ENCODE data around the gene SLC66A3.
"Not testable (repeated sequence)": the region's sequence is repeated elsewhere in the genome, so short reads cannot be mapped to it uniquely, and the experiment has no call there.

Gene SLC66A3

DNA sequence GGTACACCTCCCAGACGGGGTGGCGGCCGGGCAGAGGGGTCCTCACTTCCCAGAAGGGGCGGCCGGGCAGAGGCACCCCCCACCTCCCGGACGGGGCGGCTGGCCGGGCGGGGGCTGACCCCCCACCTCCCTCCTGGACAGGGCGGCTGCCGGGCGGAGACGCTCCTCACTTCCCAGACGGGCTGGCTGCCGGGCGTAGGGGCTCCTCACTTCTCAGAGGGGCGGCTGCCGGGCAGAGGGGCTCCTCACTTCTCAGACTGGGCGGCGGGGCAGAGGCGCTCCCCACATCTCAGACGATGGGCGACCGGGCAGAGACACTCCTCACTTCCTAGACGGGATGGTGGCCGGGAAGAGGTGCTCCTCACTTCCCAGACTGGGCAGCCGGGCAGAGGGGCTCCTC, 9.8 kb downstream of the SLC66A3 start:
- not testable (repeated sequence) for DNase-seq

DNA sequence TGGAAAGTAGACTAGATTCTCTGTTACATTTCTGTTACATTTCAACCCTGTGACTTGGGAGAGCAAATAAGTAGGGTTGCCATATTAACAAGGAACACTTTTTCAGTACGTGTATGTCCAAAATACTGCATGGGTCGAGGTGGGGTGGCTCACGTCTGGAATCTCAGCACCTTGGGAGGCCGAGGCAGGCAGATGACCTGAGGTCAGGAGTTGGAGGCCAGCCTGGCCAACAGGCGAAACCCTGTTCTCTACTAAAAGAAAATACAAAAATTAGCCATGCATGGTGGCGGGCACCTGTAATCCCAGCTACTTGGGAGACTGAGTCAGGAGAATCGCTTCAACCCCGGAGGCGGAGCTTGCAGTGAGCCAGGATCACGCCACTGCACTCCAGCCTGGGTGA, 11.2 kb downstream of the SLC66A3 start:
- no peak for DNase-seq

DNA sequence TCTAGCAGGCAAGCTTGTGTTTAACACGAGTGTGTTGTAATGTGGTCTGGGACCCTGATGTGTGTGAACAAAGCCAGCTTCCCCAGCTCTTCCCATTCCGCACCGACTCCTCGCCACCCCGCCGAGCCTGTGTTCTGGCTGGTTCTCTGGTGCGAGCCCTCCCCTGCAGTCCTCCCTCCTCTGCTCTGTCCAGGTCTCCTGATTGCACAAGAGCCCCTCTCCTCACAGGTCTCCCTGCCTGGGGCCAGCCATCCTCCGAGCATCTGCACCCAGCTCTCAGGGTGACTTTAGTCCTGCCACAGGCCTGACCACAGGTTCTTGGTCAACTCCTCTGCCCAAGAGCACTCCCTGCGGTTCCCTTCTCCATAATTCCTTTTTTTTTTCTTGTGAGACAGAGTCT, 13.2 kb downstream of the SLC66A3 start:
- DNase-seq = no peak

DNA sequence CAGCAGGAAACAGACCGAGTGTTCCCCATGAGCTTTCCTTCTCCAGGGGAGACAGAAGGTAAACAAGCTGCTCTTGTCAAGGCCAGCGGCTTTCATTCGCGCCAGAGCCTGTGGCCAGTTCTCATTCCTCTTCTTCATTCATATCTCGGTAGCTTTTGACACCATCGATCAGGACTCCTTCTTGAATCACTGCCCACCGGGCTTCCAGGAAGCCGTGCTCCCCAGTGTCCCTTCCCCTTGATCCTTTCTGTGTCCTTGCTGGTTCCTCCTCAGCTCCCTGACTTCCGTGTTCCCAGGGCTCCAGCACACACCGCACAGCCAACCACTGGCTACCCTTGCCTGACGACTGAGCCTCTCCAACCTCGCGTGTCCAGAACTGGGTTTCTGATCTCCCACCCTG, 14.1 kb downstream of the SLC66A3 start:
- DNase-seq = no peak

DNA sequence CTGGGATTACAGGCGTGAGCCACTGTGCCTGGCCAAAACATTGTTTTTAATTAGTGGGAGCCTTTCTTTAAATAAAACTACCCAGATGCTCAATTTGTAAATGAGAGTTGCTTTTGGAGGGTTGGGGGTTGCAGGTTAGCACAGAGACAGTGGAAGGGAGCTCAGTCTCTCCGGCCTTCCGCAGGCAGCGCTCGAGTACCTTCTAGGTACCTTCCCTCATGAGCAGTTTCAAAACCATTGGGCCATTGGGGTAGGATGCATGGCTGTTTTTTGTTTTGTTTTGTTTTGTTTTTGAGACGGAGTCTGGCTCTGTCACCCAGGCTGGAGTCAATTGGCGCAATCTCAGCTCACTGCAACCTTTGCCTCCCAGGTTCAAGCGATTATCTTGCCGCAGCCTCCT, 19.0 kb downstream of the SLC66A3 start:
- no peak for DNase-seq

DNA sequence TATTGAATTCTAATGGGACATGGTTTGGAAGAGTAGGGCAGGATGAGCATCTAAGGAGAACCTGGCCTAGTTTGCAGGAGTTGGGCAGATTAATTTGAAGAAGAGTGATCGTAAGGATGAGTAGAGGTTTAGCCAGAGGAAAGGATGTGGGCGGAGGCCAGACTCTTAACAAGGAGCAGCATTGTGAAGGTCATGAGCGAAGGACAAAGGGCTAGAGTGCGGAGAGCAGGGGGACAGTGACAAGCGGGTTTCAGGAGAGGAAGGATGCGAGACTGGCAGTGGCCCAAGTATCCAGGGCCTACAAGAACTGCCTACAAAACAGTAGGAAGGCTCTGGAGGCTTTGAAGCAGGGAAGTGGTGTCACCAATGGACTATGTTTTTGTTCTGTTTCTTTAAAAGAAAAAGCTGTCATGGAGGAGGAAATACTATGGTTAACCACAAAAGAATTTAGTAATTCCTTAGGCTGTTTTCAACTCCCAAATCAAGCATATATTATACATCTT, 20.1 kb downstream of the SLC66A3 start:
- DNase-seq = no peak

DNA sequence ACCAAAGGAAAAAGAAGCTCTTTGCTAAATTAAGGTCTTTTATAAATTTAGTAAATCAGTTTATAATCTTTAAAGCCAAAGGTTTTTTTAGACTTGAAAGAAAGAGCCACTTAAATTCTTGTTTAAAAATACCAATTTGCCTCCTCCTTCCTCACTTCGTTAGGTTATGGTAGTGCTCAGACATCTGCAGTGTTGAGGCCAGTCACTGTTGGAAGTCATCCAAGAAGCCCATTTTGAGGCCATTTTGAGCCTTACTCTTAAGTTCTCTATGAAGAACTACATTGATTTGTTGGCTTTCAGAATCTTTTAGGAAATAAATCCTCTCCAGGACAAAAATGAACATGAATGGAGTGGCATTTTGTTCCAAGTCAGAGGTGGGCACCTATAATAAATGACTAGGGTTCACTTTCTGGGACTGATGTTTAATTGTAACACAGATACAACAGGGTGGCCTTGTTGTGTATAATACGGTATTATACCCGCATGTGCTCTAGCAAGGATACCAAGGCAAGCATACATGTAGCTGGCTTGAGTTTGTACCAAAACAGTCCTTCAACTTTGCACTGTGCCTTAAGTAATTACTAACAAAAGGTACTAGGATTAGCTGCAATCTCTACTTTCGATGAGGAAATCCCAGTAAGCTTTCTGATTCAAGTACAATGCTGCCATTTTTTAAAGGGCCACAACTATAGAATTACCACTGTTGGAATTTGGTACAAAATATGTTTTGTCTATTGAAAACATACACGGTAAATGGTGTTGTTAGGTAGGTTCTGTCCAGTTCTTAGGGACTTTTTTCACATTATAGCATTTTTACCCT, 22.8 kb downstream of the SLC66A3 start:
- DNase-seq = no peak

DNA sequence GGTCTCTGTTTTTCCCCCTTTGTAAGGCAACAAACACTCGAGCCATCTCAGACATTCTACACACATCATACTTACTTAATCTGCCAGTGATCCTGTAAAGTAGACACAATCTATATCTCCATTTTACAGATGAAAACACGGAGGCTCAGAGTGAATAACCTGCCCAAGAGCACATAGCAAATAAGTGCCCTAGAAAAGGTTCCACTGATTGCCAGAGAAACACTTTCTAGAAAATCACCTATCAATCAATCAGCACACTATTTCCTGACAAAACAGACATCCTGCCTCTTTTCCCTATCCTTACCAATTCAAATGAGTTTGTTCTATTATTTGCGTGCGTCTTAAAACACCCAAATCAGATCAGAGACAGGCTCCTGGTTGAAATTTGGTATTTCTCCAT, 23.9 kb downstream of the SLC66A3 start:
- no peak for DNase-seq

DNA sequence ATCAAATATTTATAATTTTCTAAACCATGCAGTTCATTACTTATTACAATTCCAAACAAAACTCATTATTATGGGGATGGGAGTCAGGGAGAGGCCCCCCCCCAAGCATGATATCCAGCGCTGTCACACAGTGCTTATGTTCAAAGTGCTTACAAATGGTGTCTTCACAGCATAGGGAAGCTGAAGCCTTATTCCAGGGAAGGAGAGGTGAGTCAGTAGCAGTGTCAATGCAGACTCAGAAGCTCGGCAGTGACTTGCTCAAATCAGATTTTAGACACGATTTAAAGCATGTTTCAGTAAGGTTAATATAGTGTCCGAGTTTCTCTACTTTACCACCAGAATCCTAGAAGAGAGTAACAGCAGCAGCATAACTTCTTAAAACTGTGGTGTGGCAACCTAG, 24.6 kb downstream of the SLC66A3 start:
- no peak for DNase-seq

DNA sequence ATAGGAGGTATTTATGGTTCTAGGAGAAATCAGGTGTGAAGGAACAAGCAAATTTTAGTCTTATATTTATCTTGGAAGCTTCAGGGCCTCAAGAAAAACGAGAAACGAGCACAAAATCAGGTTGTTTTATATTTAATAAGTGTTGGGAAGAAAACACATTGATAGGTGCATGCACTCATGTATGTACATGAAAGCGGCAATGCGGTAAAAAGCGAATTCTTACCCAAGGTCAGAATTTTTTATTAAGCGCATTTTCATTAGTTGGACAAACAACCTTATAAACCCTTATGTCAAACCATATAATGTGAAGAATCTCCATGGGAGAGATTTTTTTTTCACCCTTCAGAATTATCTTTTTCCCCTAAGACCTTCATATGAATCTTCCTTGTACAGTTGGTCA, 25.4 kb downstream of the SLC66A3 start:
- DNase-seq = no peak

DNA sequence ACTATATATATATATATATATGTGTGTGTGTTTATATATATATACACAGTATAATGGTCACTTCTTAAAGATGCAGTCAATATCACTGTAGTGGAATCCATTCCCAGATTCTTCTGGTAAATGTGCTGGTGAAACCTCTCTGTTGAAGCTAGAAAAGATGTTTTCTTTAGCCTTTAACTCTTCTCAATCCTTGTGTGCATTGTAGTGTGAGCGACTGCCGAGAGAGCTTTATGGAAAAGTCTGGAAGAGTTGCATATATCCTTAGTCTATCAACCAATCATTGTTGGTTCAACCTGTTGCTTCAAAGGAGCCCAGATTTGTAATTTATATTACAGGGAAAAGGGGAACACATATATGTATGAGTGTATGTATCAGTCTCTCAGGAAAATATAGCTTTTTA, 27.7 kb downstream of the SLC66A3 start:
- no peak for DNase-seq

DNA sequence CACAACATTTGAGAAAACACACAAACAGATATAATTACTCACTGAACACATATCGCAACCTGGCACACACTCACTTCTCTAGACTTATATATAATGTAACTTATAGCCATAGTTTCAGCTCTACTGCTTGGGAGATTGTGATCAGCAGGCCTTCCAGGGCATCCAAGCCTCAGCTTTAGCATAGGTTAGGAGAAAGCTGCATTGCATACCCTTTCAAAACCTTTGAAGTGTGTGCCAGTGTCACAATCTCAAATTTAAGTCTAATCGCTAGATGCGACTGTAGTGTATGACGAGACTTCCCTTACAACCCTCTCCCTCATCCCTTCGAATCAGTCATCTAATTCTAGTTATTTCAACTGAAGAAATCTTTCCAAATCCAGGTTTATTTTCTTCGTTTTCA, 30.9 kb downstream of the SLC66A3 start:
- DNase-seq = no peak

DNA sequence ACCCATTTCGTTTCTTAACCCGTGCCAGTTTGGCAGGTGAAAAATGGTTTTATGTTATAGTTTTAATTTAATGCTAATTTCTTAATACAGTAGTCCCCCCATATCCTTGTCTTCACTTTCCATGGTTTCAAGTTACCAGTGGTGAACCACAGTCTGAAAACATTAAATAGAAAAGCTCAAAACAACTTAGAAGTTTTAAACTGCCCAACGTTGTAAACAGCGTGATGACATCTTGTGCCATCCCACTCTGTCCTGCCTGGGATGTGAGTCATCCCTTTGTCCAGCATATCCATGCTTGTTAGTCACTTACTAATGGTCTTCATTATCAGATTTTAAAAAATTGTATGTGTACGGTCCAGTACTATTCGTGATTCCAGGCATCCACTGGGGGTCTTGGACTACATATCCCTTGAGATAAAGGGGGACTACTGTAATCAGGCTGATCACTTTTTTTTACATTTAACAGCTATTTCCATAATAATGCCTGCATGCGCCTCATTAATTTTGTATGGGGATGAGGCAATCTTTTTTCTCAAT, 31.9 kb downstream of the SLC66A3 start:
- DNase-seq = no peak

DNA sequence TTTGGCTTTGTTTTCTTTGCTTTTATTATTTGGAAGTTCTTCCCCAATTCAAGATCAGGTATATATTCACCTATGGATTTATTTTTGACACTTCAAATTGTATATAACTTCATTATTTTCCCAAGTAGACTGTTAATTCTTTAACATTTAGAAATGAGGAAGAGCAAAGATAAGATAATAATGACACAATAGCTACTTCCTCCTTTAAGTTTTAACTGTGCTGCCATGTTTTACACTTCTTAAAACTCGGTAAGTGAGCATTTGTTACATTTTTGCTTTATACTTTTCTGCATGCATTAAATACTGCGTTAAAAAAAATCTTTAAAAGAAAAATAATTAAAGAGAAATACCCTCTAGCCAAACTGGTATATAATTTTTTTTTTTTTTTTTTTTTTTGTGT, 32.5 kb downstream of the SLC66A3 start:
- DNase-seq = no peak

DNA sequence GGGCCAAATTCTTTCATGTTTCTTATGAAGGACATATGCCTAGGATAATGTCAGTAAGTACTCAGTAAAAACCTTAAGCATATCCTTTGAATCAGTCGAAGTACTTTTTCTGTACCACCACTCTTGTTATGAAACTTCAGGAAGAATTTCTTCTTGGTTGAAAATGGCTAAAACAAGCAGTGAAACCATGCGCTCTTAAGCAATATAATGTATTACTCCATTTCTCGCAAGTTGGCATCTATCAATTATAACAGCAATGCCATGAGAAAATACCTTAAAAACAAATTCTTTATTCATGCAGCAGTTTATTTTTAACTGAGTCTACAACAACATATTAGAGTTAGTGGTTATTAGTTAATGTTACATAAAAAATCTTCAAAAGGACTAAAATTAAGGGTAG, 41.0 kb downstream of the SLC66A3 start:
- DNase-seq = no peak

DNA sequence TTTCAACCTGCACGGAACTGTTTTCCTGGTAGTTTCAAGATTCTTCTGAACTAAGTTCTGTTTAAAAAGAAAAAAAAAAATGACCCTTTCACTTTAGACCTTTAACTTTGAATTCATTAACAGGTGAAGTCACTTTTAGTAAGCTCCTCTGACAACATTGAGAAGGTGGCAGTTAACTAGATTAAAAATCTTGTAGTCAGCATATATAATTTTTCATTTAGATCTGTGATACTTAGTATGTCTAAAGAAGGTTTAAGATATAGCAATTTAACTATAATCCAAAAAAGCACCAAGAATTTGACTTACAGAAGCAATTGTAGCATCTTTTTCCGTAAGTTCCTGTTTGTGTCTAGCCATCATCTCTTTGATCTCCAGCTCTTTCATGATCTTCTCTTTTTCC, 45.4 kb downstream of the SLC66A3 start:
- DNase-seq = no peak

DNA sequence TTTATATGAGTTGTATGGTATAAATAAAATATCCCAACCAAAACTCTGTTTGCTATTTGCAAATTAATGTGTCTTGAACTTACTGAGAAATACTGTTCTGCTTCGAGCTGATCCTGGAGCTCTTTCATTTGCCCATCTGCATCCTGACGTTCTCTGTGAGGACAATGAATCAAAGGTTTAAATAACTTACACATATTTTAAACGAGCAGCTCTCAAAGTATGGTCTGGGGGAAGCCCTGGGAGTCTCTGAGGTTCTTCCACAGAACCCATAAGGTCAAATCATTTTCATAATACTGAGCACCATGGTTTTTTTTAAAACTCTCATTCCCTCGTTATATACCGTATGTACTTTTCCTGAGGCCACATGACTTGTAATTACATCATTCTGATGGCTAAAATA, 46.7 kb downstream of the SLC66A3 start:
- DNase-seq = no peak

DNA sequence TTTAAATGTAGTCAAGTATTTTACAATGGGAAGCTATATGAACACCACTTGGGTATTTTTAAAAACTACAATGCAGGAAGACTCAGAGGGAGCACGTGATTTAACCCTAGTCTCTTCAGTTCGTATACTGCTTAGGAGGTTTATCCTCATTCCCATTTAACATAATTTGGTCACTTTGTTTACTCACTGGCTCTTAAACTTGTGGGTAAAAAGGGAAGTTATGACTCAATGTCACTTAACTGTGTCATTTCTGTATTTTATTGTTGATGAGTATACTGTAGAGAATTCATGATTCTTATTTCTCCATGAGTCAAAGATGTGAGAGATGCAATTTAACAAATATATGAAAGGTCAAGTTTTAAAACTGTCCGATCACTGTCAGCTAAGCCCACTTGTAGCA, 48.2 kb downstream of the SLC66A3 start:
- DNase-seq = no peak

DNA sequence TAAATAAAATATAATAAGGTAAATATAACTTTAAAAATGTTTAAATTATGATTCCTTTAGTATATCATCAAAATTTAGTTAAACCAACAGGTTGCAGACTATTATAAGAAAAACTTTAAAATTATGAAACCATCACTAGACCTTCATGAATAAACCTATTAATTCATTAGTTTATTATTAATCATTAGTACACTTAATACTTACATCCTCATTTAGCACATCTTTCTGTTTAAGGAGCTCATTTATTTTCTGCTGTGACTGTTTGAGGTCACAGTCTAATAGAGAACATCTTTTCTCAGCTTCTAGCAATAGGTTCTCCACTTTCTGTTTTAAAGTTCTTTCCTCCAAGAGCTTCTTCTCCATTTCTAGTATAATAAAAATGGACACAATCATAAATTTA, 52.8 kb downstream of the SLC66A3 start:
- no peak for DNase-seq

DNA sequence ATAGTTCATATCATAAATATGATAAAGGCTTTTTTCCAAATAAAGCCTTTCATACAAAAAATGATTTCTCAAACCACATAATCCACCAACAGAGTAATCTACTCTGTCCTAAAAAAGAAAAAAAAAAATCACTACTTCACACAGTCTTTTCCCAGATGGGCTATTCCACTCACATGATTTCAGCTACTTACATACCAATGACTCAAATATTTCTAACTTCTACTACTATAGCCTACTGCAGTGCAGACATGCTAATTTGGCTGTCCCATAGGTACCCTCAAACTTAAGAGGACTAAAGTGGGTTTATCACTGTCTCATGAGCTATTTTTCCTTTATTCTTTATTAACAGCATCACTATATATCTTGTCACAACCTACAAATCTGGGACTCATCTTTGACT, 57.4 kb downstream of the SLC66A3 start:
- DNase-seq = no peak

DNA sequence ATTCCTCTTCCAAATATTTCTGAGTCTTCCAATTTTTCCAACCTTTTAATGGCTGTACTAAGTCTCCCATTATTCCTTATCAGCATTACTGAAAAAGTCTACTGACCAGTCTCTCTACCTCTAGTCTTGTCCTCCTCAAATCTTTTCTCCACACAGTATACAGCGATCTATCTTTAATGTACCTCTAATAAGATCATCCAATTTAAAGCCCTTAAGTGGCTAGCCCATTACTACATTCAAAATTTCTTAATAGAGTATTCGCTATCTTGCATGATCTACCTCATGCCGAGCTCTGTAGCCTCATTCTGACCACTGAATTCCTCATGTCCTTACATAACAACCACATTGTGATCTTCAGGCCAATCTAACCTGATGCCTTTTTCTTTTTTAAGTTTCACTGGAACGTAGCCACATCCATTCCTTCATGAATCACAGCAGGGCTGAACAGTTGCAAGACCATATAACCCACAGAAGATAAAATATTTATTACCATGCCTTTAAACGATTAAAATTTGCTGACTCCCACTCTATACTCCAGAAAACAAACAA, 57.9 kb downstream of the SLC66A3 start:
- DNase-seq = no peak

DNA sequence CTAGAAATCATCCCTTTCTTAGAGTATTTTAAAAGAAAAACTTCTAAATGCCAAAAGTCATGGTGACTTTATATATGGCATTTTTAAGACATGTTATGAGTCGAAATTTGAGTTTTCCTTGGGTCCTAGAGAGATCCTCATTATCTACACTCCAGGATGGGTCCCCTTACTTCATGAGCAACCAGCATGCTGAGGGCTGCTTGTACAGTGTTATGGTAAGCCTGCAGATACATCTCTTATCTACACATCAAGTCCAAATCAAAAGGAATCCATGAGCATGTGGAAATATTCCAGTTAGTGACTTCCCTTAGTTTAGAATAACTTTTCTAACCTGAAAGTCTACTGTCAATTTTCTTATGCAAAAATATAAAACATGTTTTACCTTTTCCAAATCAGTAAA, 58.7 kb downstream of the SLC66A3 start:
- DNase-seq = no peak

DNA sequence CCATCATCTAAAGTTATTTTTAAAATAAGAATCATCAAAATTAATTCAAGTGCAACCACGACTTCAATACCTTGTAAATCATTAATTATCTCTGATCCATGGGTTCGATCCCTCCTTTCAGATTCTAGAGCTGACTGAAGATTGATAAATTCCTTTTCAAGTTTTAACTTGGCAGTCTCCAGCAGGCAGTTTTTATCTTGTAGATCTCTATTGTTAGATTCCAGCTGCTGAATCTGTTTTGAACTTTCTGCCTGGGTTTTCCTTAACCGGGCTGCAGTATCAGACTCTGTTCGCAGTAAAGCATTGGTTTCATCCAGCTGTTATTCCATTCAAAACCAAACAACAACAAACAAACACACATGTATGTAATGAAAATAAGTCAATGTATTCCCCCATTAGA, 59.5 kb downstream of the SLC66A3 start:
- DNase-seq = no peak

DNA sequence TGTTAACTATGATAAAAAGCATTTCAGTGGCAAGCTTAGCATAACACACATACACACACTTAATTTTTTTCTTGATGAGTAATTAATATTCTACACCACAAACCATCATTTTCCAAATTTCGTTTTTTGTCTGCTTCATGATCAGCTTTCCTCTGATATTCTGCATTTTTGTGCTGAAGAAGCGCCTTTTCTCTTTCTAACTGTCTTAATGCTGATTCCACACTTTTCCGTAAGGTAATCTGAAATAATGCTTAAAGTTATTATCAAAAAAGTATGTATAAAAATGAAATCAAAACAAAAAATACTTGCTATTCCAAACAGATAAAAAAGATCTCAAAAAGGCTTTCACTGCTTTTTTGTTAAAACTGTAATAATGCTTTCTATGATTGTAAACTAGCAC, 60.1 kb downstream of the SLC66A3 start:
- DNase-seq = no peak

DNA sequence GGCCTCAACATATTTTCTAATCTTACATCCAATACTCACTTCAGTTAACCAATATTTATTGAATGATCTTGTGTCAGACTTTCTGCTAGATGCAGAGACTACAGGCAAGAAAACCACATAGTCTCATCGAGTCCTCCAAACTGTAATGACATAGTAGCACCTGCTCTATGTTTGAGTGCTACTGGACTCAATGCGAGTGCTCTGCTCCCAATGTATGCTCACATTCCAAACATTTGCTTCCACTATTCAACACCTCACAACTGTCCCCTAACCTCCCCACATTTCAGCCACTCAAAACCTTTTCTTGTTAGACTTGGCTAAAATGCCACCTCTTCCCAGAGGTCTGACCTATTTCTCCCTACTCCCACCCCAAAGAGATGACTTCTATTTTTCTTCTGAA, 65.2 kb downstream of the SLC66A3 start:
- DNase-seq = no peak

Measured in right forelimb (tissue), 1 donor.